ENCODE data around the gene INPP5A. TPM values are rescaled to one million over a fixed set of nuclear protein-coding genes. Genes with fewer than 3 reads are reported as not detected.

INPP5A gene
- total RNA-seq, 1 experiment from 2014 or later: 16.6 TPM

DNA sequence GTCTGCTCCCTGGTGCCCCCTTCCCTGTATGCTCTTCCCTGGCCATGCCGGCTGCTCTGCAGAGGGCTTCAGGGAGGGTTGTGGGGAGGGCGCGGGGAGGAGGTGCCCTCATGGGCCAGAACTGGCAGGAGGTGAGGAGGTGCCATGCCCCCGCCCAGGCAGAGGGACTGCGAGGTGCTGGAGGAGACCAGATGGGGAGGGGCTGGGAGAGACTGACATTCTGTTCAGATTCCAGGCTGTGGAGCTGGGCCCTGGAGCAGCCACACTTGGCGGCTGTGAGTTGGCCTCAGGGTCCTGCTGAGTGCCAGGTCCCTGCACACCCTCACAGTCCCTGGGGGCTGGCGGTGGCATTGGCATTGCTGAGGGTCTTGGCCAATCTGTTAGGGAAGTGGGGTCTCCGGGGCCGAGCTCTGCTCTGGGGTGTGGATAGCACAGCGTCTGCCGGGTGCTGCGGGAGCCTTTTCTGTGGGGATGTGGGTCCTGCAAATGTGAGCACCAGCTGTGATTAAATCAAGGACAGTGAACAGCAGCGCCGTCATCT is 25.4 kb downstream of the INPP5A start:
- H3K36me3 Mint-ChIP-seq (ENCODE audit: insufficient read depth, unreplicated experiment): no peaks in the 10 kb centered on the region
- no peaks in the 10 kb centered on the region for H3K9me3 Mint-ChIP-seq (ENCODE audit: low read depth, unreplicated experiment)
- CTCF ChIA-PET: no interaction called here
- H3K27me3 Mint-ChIP-seq (ENCODE audit: unreplicated experiment): no peaks in the 10 kb centered on the region
- TF ChIP-seq, protein P1, sequence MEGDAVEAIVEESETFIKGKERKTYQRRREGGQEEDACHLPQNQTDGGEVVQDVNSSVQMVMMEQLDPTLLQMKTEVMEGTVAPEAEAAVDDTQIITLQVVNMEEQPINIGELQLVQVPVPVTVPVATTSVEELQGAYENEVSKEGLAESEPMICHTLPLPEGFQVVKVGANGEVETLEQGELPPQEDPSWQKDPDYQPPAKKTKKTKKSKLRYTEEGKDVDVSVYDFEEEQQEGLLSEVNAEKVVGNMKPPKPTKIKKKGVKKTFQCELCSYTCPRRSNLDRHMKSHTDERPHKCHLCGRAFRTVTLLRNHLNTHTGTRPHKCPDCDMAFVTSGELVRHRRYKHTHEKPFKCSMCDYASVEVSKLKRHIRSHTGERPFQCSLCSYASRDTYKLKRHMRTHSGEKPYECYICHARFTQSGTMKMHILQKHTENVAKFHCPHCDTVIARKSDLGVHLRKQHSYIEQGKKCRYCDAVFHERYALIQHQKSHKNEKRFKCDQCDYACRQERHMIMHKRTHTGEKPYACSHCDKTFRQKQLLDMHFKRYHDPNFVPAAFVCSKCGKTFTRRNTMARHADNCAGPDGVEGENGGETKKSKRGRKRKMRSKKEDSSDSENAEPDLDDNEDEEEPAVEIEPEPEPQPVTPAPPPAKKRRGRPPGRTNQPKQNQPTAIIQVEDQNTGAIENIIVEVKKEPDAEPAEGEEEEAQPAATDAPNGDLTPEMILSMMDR (IDR thresholded peaks at IDR 0.05; ENCODE audit: unreplicated experiment): no peak
- intact Hi-C loops (cut with micrococcal nuclease; ENCODE audit: unreplicated experiment): no loop called here
- peaks cover 8% of the 10 kb centered on the region for H3K4me1 Mint-ChIP-seq (ENCODE audit: low read depth, unreplicated experiment)
- no peak overlapping the region for H3K4me3 Mint-ChIP-seq (ENCODE audit: low read depth, unreplicated experiment)
- no TSS peak for BruUV-seq (replicated peaks)
- H3K27ac Mint-ChIP-seq (ENCODE audit: unreplicated experiment): no peak overlapping the region
- no peak for DNase-seq

DNA sequence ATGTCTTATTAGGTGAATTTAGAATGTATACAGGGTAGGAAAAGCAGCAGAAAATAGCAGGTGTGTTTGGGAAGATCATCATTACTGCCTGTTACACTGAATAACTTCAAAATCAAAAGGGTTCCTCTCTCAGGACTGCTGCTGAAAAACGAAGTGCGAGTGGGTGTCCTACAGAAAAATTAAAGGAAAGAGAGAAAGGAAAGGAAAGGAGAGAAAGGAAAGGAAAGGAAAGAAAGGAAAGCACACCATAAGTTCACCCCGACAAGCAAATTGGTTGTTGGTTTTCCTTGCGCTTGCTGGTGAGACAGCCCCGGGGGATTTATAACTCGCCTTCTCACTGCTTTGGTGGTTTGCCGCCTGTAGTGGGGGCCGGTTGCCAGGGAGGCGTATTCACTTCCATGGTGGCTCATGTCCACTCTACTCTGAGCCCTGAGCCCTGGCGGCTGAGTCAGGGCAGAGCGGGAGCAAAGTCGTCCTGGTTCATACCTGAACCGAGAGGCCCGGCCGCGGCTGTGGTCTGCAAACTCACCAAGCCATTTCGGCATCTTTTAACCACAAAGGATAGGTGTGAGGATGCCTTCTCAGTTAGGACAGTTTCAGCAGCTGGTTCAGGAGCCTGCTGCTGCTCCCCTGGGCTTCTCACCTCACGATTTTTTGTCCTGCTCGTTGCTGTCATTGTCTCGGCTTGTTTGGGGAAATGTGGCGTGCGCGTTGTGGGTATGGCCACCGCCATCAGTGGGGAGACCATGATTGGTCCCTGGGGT is 26.1 kb downstream of the INPP5A start:
- Mint-ChIP-seq H3K27ac (ENCODE audit: unreplicated experiment) (no peak overlapping the region), H3K36me3 (ENCODE audit: insufficient read depth, unreplicated experiment) (no peaks in the 10 kb centered on the region), H3K27me3 (ENCODE audit: unreplicated experiment) (no peaks in the 10 kb centered on the region), H3K9me3 (ENCODE audit: low read depth, unreplicated experiment) (no peaks in the 10 kb centered on the region), H3K4me1 (ENCODE audit: low read depth, unreplicated experiment) (peaks cover 8% of the 10 kb centered on the region), H3K4me3 (ENCODE audit: low read depth, unreplicated experiment) (no peak overlapping the region)
- no TSS peak for BruUV-seq (replicated peaks)
- TF ChIP-seq, protein P1 (IDR thresholded peaks at IDR 0.05; ENCODE audit: unreplicated experiment): no peak
- intact Hi-C loops (cut with micrococcal nuclease; ENCODE audit: unreplicated experiment): no loop called here
- CTCF ChIA-PET: no interaction called here
- no peak for DNase-seq

GRCh38 chr10:132564249-132564605 is 26.6 kb downstream of the INPP5A start:
- H3K27me3 Mint-ChIP-seq (ENCODE audit: unreplicated experiment): no peaks in the 10 kb centered on the region
- no peak overlapping the region for H3K4me3 Mint-ChIP-seq (ENCODE audit: low read depth, unreplicated experiment)
- H3K4me1 Mint-ChIP-seq (ENCODE audit: low read depth, unreplicated experiment): peaks cover 8% of the 10 kb centered on the region
- CTCF ChIA-PET: no interaction called here
- no TSS peak for BruUV-seq (replicated peaks)
- intact Hi-C loops (cut with micrococcal nuclease; ENCODE audit: unreplicated experiment): no loop called here
- no peaks in the 10 kb centered on the region for H3K9me3 Mint-ChIP-seq (ENCODE audit: low read depth, unreplicated experiment)
- TF ChIP-seq, protein P1 (IDR thresholded peaks at IDR 0.05; ENCODE audit: unreplicated experiment): no peak
- no peaks in the 10 kb centered on the region for H3K36me3 Mint-ChIP-seq (ENCODE audit: insufficient read depth, unreplicated experiment)
- no peak overlapping the region for H3K27ac Mint-ChIP-seq (ENCODE audit: unreplicated experiment)
- DNase-seq: no peak

GRCh38 chr10:132564690-132565089 is 27.1 kb downstream of the INPP5A start:
- H3K9me3 Mint-ChIP-seq (ENCODE audit: low read depth, unreplicated experiment): no peaks in the 10 kb centered on the region
- no peak overlapping the region for H3K4me3 Mint-ChIP-seq (ENCODE audit: low read depth, unreplicated experiment)

More at GRCh38 chr10:132564690-132565089, 27.1 kb downstream of the INPP5A start:
- no TSS peak for BruUV-seq (replicated peaks)
- Mint-ChIP-seq H3K27me3 (ENCODE audit: unreplicated experiment) (no peaks in the 10 kb centered on the region), H3K27ac (ENCODE audit: unreplicated experiment) (no peak overlapping the region), H3K4me1 (ENCODE audit: low read depth, unreplicated experiment) (peaks cover 8% of the 10 kb centered on the region), H3K36me3 (ENCODE audit: insufficient read depth, unreplicated experiment) (no peaks in the 10 kb centered on the region)
- CTCF ChIA-PET: no interaction called here
- intact Hi-C loops (cut with micrococcal nuclease; ENCODE audit: unreplicated experiment): no loop called here
- DNase-seq: no peak
- TF ChIP-seq, protein P1 (IDR thresholded peaks at IDR 0.05; ENCODE audit: unreplicated experiment): no peak

Data from Calu3 (cell line).